ENCODE results near the gene NRIP2. TPM values are rescaled to one million over a fixed set of nuclear protein-coding genes. Genes with fewer than 3 reads are reported as not detected.

The NRIP2 gene
- total RNA-seq, 1 experiment from 2014 or later = 0.15 TPM

GRCh38 chr12:2806700-2807099, 28.1 kb downstream of the NRIP2 start:
- no peak overlapping the region for H3K56ac ChIP-seq (ENCODE audit: insufficient read length, low read depth, low read length)
- no peak overlapping the region for H2BK12ac ChIP-seq (ENCODE audit: insufficient read length, low read depth, low read length)
- H2BK15ac ChIP-seq (ENCODE audit: low read depth, low read length) = no peak overlapping the region
- no peak overlapping the region for H2BK20ac ChIP-seq (ENCODE audit: low read depth, low read length, poor library complexity, severe bottlenecking)
- no peaks in the 10 kb centered on the region for H3K9me3 ChIP-seq (ENCODE audit: control insufficient read depth, low read depth, low read length)
- no peak overlapping the region for H3K18ac ChIP-seq (ENCODE audit: insufficient read length, low read depth, low read length)
- no peaks in the 10 kb centered on the region for H3K9me3 Mint-ChIP-seq
- no peaks in the 10 kb centered on the region for H3K23me2 ChIP-seq (ENCODE audit: insufficient read length, low read depth, low read length, poor library complexity, severe bottlenecking)
- no peak overlapping the region for H2AK5ac ChIP-seq (ENCODE audit: insufficient read length, low read length)
- H3T11ph ChIP-seq (ENCODE audit: low read length) = no peak overlapping the region
- no peaks in the 10 kb centered on the region; the same call in 1 of the 2 replicates for H3K27me3 Mint-ChIP-seq (ENCODE audit: low read depth)
- no peak overlapping the region for H3K4ac ChIP-seq (ENCODE audit: low read depth, low read length)
- H3K14ac ChIP-seq (ENCODE audit: insufficient read depth, low read length) = no peak overlapping the region
- no peaks in the 10 kb centered on the region for H3K27me3 ChIP-seq (ENCODE audit: insufficient read depth, low read length)
- no peak overlapping the region for H2BK120ac ChIP-seq (ENCODE audit: low read depth, low read length, poor library complexity, severe bottlenecking)
- no peaks in the 10 kb centered on the region for H4K20me1 ChIP-seq (ENCODE audit: control insufficient read depth, insufficient read depth, insufficient read length)
- no peak overlapping the region for H4K5ac ChIP-seq (ENCODE audit: insufficient read length, low read depth, low read length)
- no peak overlapping the region for H2AFZ ChIP-seq (ENCODE audit: low read length)
- H3K4me1 ChIP-seq (ENCODE audit: insufficient read depth, low read length) = no peaks in the 10 kb centered on the region
- no peak for TF ChIP-seq CTCF (conservative IDR thresholded peaks at IDR 0.05)
- H2BK5ac ChIP-seq (ENCODE audit: insufficient read length, low read length) = no peak overlapping the region
- no peak for DNase-seq
- H3K4me2 ChIP-seq (ENCODE audit: insufficient read depth, insufficient read length, low read length) = no peak overlapping the region
- no peak overlapping the region for H3K27ac ChIP-seq (ENCODE audit: insufficient read length, low read depth, low read length)
- H3K4me1 Mint-ChIP-seq = peaks cover 3% of the 10 kb centered on the region in 2 experiments
- H3K79me2 ChIP-seq (ENCODE audit: insufficient read depth, low read length) = no peaks in the 10 kb centered on the region
- no peak overlapping the region for H4K8ac ChIP-seq (replicated peaks; ENCODE audit: insufficient read length, low read depth, low read length)
- no peak overlapping the region for H4K91ac ChIP-seq (ENCODE audit: insufficient read length, low read depth, low read length)
- H3K23ac ChIP-seq (ENCODE audit: insufficient read length, low read depth, low read length) = no peak overlapping the region
- H3K27ac Mint-ChIP-seq = no peak overlapping the region
- no CpG with 5 or more reads among the region's 6 CpGs for WGBS (ENCODE audit: extremely low coverage, insufficient read length, low lambda C conversion rate)
- H3K9ac ChIP-seq (ENCODE audit: extremely low read depth, insufficient read length, low read length) = no peak overlapping the region
- H3K4me3 Mint-ChIP-seq = no peak overlapping the region
- no peaks in the 10 kb centered on the region for H3K79me1 ChIP-seq (ENCODE audit: insufficient read depth, low read depth, low read length, poor library complexity, severe bottlenecking)
- H3K36me3 Mint-ChIP-seq (ENCODE audit: insufficient read depth in 1 of 3, low read depth in 3 of 3) = peaks cover 26 to 55% (median 40%) of the 10 kb centered on the region in 3 experiments

Data from H9 (cell line).